Measurements from ENCODE around the gene ANO1. TPM values are rescaled to one million over a fixed set of nuclear protein-coding genes. Genes with fewer than 3 reads are reported as not detected.

Gene ANO1
- total RNA-seq, 4 donors from 2014 or later, result 22.5 to 57.6 (median 41.4) TPM

GRCh38 chr11:70185348-70186055 is 107.4 kb downstream of the ANO1 start:
- TF ChIP-seq POLR2A (IDR thresholded peaks at IDR 0.05), result no peak
- TF ChIP-seq CTCF (IDR thresholded peaks at IDR 0.05), result no peak
- TF ChIP-seq POLR2AphosphoS5 (IDR thresholded peaks at IDR 0.05), result no peak
- TF ChIP-seq EP300 (IDR thresholded peaks at IDR 0.05), result no peak
- Histone ChIP-seq H3K4me3 (no peak overlapping the region), H3K9me3 (no peaks in the 10 kb centered on the region), H3K27me3 (peaks cover 11% of the 10 kb centered on the region), H3K4me1 (no peaks in the 10 kb centered on the region), H3K27ac (no peak overlapping the region), H3K36me3 (no peaks in the 10 kb centered on the region)
- WGBS, 2 donors (ENCODE audit: low coverage in 1 of 2), result 40 to 88% methylated on average over 1 of the region's 28 CpGs
- ATAC-seq, result no peak

GRCh38 chr11:70186420-70186819 is 108.3 kb downstream of the ANO1 start:
- peaks cover 11% of the 10 kb centered on the region for H3K27me3 ChIP-seq
- WGBS, 2 donors (ENCODE audit: low coverage in 1 of 2), result no CpG with 5 or more reads among the region's 6 CpGs
- no peaks in the 10 kb centered on the region for H3K9me3 ChIP-seq
- no peak for TF ChIP-seq POLR2A (IDR thresholded peaks at IDR 0.05)
- no peak for TF ChIP-seq EP300 (IDR thresholded peaks at IDR 0.05)
- TF ChIP-seq CTCF (IDR thresholded peaks at IDR 0.05), result no peak
- no peak for TF ChIP-seq POLR2AphosphoS5 (IDR thresholded peaks at IDR 0.05)
- H3K27ac ChIP-seq, result no peak overlapping the region
- no peaks in the 10 kb centered on the region for H3K36me3 ChIP-seq
- peaks cover 0 to 1% (median 0%) of the 10 kb centered on the region in 3 donors for H3K4me1 ChIP-seq
- H3K4me3 ChIP-seq, result no peak overlapping the region
- no peak for ATAC-seq

DNA sequence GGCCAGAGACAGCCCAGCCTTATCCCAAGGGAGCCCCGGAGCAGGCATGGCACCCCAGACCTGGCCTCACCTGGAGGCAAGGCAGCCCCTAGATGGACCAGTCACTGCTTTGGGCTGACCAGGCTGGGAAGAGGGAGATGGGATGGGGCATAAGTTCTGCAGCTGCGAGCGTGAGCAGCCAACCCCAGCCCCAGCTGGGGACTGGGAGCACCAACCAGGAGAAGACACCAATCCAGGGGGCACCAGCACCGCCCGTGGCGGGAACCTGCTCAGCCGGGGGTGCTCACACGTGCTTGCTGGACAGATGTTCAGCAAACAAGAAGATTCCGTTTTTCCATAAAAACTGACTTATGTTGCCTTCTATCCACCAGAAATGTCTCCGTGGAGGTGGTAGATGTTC is 108.8 kb downstream of the ANO1 start:
- TF ChIP-seq POLR2A (IDR thresholded peaks at IDR 0.05), result no peak
- H3K27ac ChIP-seq, result no peak overlapping the region
- 76 to 78% methylated on average over 5 to 8 of the region's 10 CpGs for WGBS, 2 donors (ENCODE audit: low coverage in 1 of 2)

GRCh38 chr11:70187771-70188170 is 109.7 kb downstream of the ANO1 start:
- no peak for ATAC-seq
- Histone ChIP-seq H3K9me3 (no peaks in the 10 kb centered on the region), H3K27ac (no peak overlapping the region), H3K4me3 (no peak overlapping the region), H3K27me3 (peaks cover 15% of the 10 kb centered on the region), H3K36me3 (no peaks in the 10 kb centered on the region), H3K4me1 (peaks cover 0 to 5% (median 0%) of the 10 kb centered on the region in 3 donors)
- whole genome bisulfite sequencing, 2 donors (ENCODE audit: low coverage in 1 of 2), result 77% methylated on average over 10 of the region's 15 CpGs; no CpG with 5 or more reads in 1 of the 2 donors
- TF ChIP-seq CTCF (IDR thresholded peaks at IDR 0.05) (no peak), POLR2AphosphoS5 (IDR thresholded peaks at IDR 0.05) (no peak), EP300 (IDR thresholded peaks at IDR 0.05) (no peak)

More for the DNA sequence above, 108.8 kb downstream of the ANO1 start:
- Histone ChIP-seq H3K36me3 (no peaks in the 10 kb centered on the region), H3K27me3 (peaks cover 12% of the 10 kb centered on the region), H3K4me1 (peaks cover 0 to 5% (median 0%) of the 10 kb centered on the region in 3 donors), H3K4me3 (no peak overlapping the region), H3K9me3 (no peaks in the 10 kb centered on the region)
- no peak for ATAC-seq

- H3K36me3 ChIP-seq, result no peaks in the 10 kb centered on the region
- H3K4me1 ChIP-seq, result peaks cover 0 to 5% (median 0%) of the 10 kb centered on the region in 3 donors
- H3K27ac ChIP-seq, result no peak overlapping the region
- TF ChIP-seq CTCF (IDR thresholded peaks at IDR 0.05), result no peak
- TF ChIP-seq POLR2A (IDR thresholded peaks at IDR 0.05), result no peak
- TF ChIP-seq POLR2AphosphoS5 (IDR thresholded peaks at IDR 0.05), result no peak
- no peak for TF ChIP-seq EP300 (IDR thresholded peaks at IDR 0.05)
- peaks cover 20% of the 10 kb centered on the region for H3K27me3 ChIP-seq
- H3K4me3 ChIP-seq, result no peak overlapping the region
- no peak for ATAC-seq
- 79 to 89% methylated on average over 5 to 8 of the region's 11 CpGs for WGBS, 2 donors (ENCODE audit: low coverage in 1 of 2)
- no peaks in the 10 kb centered on the region for H3K9me3 ChIP-seq
These were observed 111.5 kb downstream of the ANO1 start for GRCh38 chr11:70189622-70190021.
